Stimulated activated CD8-positive, alpha-beta memory T cell treated with anti-CD3 and anti-CD28 coated beads, Interleukin-15, amount 100 ng/mL, for 1 hour (primary cell): ENCODE data around the gene CCDC28B.

ENCODE experiments used
- DNase-seq: peaks from one replicate; pipeline ENCODE4 v3.0.0-alpha.2; 2020; ENCODE audit warnings: low read depth

CCDC28B gene

DNA sequence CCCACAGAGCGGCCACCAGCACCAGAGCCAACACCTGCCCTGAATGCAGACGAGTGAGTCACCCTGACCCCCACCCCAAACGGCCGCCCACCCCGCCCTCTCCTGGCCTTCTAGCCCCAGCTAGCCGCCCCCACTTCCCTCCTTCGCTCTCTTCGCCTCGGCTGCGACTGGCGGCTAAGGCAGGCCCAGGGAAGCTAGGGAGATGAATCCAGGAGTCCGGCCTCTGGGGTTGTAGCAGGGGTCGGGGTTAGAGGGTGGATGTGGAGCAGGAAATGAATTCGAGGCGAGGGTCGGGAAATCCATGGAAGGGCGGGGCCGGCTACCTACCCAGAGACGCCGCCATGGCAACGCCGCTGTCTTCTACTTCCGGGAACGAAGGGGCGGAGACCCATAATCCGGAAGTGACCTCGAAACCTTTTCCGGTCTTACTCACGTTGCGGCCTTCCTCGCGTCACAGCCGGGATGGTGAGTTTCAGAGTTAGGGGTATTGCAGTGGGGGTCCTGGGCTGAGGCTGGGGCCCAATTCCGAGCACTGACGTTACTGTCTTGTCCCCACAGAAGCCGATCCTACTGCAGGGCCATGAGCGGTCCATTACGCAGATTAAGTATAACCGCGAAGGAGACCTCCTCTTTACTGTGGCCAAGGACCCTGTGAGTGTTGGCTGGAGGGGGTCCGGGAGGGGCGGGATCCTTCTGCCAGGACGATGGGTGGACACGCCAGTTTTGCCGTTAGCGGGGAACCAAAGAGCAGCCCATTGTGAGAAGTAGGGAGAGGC lies 21.8 kb downstream of the CCDC28B start, which contains the start of the genes EIF3I and TMEM234:
TSS of gene EIF3I (plus strand) at position 428 of the 776 bp plus-strand sequence. CDS start at position 463, 35 bp downstream.
TSS of gene TMEM234 (minus strand) at position 374 of the 776 bp plus-strand sequence. CDS start at position 343, 31 bp downstream.
- DNase-seq: peak; percentile 90

DNA sequence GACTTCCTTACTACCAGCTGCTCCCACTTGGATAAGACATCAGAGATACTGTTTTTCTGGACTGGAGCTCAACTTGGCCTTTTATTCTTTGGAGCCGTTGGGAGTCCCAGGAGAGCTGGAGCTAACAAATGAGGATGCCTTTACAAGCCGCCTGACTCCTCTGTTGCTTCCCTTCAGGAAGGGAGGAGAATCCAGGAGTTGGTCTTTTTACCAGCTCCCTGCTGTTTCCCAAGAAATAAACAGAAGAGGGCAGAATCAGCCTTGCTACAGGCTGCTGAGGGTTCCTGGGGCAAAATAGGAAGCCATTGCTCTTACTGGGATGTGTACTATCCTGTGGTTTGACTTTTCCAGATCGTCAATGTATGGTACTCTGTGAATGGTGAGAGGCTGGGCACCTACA lies 23.3 kb downstream of the CCDC28B start:
- no peak for DNase-seq

DNA sequence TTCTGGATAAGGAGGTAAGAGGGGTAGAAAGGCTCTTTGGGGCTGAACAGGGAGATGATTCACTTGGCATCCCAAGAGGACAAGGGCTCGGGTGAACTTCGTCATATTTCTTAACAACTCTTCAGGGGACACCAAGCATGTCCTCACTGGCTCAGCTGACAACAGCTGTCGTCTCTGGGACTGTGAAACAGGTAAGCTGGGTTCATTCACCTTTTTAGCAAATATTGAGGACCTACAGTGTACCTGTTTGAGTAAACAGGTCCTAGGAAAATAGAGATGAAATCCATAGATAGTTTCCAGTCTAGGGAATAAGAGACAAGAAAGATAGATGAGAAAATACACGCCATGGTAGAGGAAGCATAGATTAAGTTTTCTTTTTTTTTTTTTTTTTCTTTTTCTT lies 23.9 kb downstream of the CCDC28B start:
- no peak for DNase-seq

DNA sequence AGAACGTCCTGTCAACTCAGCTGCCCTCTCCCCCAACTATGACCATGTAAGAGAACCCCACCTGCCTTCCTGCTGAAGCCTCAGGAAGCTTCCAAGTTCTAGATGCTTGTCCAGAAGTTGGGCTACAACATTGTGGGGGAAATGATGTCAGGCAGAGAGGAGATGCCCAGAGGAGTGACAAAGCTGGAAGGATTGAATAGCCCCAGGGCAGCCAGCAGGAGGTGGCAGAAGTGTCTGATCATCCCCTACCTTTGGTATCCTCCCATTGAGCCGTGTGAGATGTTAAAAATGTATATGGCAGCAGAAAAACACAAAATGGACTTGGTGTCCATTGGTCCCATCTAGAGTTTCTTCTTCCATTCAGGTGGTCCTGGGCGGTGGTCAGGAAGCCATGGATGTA lies 28.4 kb downstream of the CCDC28B start:
- no peak for DNase-seq

DNA sequence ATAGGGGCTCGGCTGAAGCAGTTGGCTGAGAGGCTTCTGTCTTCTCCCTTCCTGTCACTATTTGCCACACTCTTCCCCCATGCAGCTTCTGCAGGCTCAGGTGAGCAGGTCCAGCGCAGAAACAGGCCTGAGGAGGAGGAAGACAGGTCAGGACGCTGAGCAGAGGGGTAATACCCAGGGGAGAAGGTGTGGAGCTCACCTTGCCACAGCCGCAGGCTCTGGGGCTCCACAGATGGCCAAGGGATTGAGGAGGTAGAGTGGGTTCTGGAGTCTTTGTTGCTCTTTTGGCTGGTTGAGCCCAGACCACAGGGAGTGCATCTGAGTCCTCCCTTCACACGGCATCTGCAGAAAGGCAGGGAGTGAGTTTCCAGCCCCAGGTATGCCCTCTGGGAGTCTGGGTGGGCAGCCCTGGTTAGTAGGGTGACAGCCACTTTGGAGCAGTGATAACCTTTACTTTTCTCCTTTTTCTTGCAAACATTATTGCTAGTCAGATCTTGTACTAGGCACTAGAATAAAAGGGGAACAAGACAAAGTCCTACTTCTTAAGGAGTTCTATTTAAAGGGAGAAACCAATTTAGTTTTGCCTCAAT lies 31.5 kb downstream of the CCDC28B start:
- no peak for DNase-seq

DNA sequence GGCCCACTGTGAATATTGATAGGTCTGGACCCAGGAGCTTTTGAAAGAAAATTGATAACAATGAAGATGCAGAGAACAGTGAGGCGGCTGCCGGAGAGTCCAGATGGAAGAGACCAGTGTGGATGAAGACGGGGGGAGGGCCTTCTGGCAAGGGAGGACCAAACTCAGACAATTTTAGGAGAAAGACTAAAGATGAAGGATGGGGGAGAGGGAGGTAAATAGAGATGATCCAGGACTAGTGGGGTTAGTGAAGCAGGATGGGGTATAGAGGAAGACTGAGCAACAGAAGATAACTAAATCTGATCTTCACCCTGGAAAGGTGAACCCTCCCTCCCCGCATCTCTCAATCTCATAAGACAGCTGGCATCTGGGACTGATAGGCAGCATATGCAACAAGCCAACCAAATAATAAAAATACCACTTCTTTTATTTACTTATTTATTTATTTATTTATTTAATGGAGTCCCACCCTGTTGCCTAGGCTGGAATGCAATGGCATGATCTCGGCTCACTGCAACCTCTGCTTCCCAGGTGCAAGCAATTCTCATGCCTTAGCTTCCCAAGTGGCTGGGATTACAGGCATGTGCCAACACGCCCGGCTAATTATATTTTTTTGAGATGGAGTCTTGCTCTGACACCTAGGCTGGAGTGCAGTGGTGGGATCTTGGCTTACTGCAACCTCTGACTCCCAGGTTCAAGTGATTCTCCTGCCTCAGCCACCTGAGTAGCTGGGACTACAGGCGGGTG lies 32.3 kb downstream of the CCDC28B start:
- no peak for DNase-seq

DNA sequence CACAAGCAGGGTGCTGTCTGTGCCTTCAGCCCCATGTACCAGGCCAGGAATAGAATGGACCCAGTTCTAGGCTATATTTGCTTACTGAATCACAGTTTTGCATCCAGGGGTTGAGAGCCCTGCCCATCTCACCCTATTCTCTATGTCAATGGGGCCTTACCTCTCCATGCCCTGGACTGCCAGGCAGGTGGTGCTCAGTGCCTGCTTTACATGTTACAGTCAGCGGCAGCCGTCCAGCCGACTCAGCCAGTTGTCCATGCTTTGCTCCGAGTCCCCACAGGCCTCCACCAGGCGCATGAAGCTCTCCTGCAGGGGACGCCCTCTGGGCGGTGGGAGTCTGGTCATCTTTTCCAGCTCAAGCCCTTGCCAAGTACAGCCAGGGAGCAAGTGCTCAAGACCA lies 34.4 kb downstream of the CCDC28B start:
- DNase-seq: no peak

DNA sequence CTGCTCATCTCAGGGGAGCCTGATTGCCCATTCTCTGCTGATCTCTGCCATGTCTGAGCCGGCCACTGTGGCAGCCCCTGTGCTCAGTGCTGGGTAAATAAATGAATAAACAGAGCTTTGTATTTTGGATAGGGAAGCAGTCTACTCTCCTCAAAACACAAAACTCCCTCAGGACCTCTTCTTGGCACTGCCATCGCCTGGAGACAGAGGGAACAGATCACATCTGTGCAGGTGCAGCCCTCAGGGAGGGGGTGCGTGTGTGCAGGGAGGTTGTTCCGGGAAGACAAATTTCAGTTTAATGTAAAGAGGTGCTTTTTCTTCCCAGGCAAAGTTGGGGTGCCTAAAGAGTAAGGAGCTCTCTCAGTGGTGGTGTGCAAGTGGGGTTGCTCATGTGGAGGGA lies 38.9 kb downstream of the CCDC28B start:
- DNase-seq: no peak

DNA sequence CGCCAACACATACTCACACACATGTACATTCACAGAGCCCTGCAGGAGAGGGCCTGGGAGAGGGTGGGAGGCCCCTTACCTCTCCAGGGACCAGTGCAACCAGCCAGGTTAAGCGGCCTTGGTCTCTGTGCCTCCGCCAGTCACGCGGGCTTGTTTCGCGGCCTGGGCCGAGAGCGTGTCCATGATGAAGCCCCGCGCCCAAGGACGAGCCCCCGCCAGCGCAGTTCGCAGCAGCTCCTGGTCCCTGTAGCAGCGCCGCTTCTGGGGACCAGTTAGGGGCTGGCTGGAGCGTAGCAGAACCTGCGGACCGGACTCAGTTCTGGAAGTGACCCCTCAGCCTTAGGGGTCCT lies 39.4 kb downstream of the CCDC28B start:
- DNase-seq: no peak

DNA sequence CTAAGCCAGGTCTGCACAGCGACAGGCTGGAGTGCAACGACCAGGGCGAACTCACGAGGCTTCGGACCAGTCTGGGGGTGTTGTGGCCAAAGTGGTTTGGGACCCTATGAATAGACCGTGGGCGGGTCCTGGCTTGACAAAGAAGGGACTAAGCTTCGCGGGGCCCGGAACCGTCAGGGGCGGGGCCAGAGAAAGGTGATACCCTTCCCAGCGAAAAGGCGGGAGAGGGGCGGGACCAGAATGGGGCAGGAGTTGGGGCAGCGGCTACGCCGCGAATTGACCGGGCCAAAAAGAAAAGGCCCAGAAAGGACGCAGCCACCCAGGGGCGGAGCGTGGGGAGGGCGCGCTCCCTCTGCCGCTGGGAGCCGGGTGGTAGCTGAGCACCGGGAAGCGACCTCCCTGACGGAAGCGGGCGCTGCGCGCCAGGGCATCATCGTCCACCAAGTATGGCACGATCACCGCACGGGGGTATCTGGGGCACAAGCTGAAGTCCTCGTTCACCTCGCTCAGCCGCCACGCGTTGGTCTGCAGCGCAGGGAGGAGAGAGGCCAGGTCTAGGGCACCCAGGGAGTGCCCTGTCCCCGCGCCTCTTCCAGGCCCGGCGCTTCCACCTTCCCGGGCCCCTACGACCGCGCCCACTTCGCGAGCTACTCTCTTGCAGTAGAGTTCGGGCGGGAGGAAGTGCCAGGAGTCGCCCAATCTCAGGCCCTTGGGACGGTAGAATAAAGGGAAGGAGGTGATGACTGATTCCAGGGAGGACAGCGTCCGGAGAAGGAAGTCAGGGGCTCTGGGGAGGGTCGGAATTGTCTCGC lies 40.0 kb downstream of the CCDC28B start:
- DNase-seq: peak; percentile 35

DNA sequence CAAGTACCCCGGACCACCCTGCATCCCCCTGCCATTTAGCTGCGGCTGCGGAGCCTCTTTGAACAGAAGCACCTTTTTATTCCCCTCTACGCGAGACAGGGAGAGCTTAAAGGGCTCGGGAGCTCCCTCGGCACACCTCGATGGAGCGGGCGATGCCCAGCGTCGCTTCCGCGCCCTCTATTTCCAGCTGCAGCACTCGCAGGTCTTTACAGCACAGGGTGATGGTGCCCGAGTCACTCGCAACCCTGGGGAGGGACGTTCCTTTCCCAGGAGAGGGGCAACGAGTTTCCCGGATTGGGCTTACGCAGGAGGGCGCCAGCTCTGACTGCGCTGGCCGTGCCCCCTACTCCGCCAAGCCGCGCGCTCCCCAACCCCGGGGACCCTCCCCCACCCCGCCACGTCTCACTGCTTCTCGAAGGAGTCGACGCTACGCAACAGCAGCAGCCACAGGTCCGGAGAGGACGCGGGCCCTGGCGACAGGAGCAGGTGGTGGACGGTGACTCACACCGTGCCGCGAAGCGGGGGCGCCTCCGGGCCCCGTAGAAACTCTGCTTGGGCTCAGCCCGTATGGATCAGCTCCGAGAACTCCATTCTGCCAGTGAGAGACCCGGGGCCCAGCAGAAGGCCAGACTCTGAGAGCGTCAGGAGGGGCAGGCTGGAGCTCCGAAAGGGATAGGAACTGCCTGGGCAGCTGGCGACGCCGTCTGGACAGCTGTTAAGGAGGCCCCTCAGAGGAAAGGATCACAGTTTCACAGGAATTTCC lies 40.8 kb downstream of the CCDC28B start:
- no peak for DNase-seq

DNA sequence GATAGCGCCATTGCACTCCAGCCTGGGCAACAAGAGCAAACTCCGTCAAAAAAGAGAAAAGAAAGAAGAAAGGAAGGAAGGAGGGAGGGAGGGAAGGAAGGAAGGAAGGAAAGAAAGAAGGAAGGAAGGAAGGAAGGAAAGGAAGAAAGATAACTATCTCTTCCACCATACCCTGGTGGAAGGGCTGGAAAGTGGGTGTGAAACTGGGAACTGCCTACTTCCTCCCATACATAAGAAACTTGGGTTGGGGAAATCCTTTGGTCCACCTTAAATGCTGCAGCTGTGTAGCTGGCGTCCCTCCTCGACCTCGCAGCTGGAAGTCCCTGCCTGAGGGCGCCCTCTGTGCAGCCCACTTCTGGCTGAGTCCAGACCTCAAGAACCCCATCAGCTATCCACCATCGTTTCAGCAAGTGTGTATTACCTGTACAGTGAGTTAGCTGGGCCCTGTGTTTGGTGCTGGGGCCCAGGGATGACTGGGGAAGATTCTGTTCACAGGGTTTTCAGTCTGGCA lies 42.0 kb downstream of the CCDC28B start:
- DNase-seq: no peak

DNA sequence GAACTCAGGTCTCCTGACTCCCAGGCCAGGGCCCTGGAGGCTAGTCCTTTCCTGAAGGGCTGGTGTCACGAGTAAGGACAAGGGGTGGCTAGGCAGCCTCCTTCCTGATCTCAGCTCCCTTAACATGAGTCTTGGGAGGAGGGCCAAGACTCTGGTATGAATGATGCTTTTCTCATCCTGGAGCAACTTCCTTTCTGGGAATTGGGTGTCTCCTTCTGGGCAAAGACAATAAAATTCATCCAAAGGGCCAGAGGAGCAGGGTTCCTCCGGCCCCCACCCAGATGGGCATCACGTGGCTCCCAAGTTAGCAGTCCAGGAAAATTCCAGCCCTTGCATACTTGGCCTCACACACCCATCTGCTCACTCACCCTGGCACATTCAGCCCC lies 46.5 kb downstream of the CCDC28B start, which contains the start of gene FAM167B:
TSS of gene FAM167B (plus strand) at position 335 of the 386 bp plus-strand sequence. CDS start 200 bp downstream, outside the sequence.
- no peak for DNase-seq

DNA sequence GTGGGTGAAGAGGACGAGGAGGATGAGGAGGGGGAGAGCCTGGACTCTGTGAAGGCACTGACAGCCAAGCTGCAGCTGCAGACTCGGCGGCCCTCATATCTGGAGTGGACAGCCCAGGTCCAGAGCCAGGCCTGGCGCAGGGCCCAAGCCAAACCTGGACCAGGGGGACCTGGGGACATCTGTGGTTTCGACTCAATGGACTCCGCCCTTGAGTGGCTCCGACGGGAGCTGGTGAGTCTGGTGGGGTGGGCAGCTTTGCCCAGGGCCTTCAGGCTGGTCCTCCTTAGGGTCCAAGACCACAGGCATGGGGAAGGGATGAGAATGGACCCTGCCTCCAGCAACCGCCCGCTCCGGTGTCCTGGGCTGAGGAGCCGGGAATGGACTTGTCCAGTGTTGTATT lies 47.1 kb downstream of the CCDC28B start:
- no peak for DNase-seq

DNA sequence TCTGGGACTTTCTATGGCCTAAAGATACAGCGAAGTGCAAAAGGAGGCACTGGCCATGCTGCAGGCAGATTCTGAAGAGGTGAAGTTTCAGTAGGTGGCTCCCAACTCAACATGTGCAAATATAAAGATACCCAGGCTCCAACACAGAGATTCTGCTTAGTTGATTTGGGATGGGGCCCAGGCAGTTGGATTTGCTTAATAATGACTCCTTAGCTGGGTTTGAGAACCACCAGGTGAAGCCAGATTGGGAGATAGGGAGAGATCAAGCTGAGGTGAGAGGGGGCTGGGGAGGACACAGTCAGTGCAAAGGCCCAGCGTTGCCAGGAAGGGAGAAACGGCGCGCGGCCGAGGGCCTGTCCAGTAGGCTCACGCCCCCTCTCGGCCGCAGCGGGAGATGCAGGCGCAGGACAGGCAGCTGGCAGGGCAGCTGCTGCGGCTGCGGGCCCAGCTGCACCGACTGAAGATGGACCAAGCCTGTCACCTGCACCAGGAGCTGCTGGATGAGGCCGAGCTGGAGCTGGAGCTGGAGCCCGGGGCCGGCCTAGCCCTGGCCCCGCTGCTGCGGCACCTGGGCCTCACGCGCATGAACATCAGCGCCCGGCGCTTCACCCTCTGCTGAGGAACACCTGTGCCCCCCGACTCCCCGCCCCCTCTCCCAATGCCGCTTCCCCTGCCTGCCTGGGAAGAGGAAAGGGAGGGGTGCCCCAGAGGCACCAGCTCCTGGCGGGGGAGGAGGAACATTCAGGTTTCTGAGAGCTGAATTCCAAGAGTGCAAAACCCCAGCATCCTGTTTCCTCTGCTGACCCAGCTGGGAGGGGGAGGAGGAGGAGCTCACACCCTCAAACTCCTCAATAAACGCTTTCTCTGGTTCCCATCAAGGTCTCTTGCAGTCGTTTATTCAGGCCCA lies 47.8 kb downstream of the CCDC28B start:
- DNase-seq: peak; percentile 56

DNA sequence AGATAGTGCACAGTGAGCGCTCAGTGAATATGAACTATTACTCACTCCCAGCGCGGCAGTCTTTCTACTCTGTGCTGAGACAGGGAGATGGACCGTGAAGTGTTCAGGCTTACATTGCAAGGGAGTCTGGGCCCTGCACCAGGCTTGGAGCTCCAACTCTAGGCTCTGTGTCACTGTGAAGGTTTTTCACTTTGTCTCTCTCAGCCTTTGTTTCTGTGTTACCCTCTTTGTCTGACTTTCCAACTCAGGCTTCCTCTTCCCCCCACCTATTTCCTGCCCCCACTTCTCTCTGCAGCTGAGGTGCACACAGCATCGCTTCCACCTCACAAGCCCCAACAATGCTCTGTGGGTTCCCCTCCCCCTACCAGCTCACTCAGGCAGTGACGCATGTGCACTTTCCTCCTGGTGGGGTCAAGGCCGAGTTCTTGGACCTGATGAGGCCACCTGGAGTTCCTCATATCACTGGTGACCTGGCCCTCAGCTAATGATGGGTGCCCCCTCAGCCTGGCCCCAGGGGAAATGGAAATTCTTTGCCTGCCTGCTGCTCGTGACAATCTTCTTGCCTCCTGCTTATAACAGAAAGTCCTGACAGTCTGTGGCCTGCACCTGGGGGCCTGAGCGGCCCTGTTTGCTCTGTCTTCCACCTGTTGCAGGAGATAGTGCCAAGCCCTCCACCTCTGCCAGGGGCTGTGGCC lies 49.6 kb downstream of the CCDC28B start:
- DNase-seq: peak; percentile 52

DNA sequence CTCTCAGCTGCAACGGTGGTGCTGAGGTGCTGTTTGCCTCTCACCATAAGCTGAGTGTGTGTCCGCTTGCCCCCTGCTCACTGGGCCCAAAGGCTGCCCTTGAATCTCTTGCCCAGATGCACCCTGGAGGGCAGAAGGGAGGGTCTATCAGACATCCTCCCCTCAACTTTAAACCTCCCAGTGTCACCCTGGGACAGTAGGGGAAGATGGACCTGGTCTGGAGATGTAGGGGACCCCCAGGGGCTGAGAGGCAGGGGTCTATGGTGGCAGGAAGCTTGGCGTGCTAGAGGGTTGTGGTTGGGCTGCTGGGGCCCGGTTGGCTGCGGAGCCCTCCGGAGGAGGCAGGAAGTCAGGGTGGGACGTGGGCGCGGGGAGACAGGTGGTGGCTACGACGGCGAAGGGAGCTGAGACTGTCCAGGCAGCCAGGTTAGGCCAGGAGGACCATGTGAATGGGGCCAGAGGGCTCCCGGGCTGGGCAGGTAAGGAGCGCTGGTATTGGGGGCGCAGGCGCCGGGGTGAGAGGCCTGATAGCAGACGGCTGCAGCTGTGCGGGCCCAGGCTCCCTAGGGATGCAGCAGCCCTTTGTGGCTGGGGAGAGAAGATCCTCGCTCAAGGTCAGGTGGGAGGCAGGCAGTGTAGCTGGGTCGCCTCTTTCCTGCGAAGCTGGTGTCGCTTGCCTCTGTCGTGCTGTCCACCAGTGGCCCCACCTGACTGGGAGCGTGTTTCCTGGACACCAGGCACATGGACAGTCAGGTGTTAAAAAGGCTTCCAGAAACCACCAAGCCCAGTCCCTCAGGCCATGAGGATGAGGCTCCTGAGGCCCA lies 50.7 kb downstream of the CCDC28B start, which contains the start of gene LCK:
TSS of gene LCK (plus strand) at position 373 of the 824 bp plus-strand sequence. CDS start 23,065 bp downstream, outside the sequence.
- DNase-seq: no peak
